Right cardiac atrium (tissue), 5 donors: ENCODE data around the gene GJB4. TPM values are rescaled to one million over a fixed set of nuclear protein-coding genes. Genes with fewer than 3 reads are reported as not detected.
A peak's percentile ranks its signal among the peaks of the same experiment; 100 is the strongest.
"Not testable (repeated sequence)": the region's sequence is repeated elsewhere in the genome, so short reads cannot be mapped to it uniquely, and the experiment has no call there.

Source experiments
- ATAC-seq, 2 donors: fragments of 200-7000 bp; cut with Tn5 transposase; one replicate each; pipeline versions ENCODE4 v1.8.0 to v1.9.1; 2020; ENCODE audit warnings: moderate library complexity in 2 of 2, mild to moderate bottlenecking in 1 of 2
- DNase-seq, 3 donors: peaks; one replicate each; pipeline ENCODE4 v3.0.0-alpha.2; 2020
- H3K27ac ChIP-seq: one replicate; pipeline ENCODE4 v1.5.1; 2013; ENCODE audit warnings: mild to moderate bottlenecking, low read length, control low read depth, moderate library complexity
- H3K27me3 ChIP-seq: one replicate; pipeline ENCODE4 v1.6.1; 2013; ENCODE audit not compliant: control insufficient read depth, insufficient read depth
- H3K4me1 ChIP-seq: one replicate; pipeline ENCODE4 v1.6.1; 2013; ENCODE audit warnings: low read length; ENCODE audit not compliant: control insufficient read depth, insufficient read depth
- H3K4me3 ChIP-seq: one replicate; pipeline ENCODE4 v1.5.1; 2013; ENCODE audit warnings: low read length, control low read depth
- H3K9me3 ChIP-seq: one replicate; pipeline ENCODE4 v1.6.1; 2013; ENCODE audit warnings: low read length; ENCODE audit not compliant: control insufficient read depth
- WGBS: extraction: QIAGEN DNeasy Blood & Tissue Kit; methylation state at CpG from one replicate; pipeline ENCODE4 v1.1.7; 2013; 5-methylcytosine and 5-hydroxymethylcytosine counted together
- intact Hi-C, 4 donors: fragments of 100-400 bp; cut with DNase I; formaldehyde crosslinking; loops; one replicate each; pipeline versions ENCODE4 v1.11.0 to v1.14.0; 2022 to 2023
- polyA plus RNA-seq: library from polyadenylated mRNA; stranded (reverse); fragments of 200-250 nt; gene quantifications from one replicate; pipeline ENCODE4 v1.2.3, GENCODE V29; 2013
- total RNA-seq, 4 donors: library from RNA; stranded (reverse); fragmentation: NEBNext Ultra II Directional; extraction: Animal tissue kit (Norgen Biotek cat#: 25700); gene quantifications; one replicate each; pipeline ENCODE4 v1.2.1, GENCODE V29; 2021
- donor health status: healthy with polysubstance abuse.
- donor health status: DM: no; HTN: yes; CAD: no.
- donor health status: DM: no; HTN: no; CAD: no.
- donor health status: DM: no; HTN: yes; CAD: no; lungs with severe emphysema.
- donor health status: DM: yes; HTN: yes; CAD: no.

Gene GJB4
- total and polyA plus RNA-seq, 5 donors = not detected

GRCh38 chr1:34732831-34733230 lies 26.7 kb upstream of the GJB4 start:
- ATAC-seq, H3K27ac ChIP-seq, intact Hi-C loops, H3K9me3 ChIP-seq, H3K27me3 ChIP-seq, H3K4me1 ChIP-seq, H3K4me3 ChIP-seq, DNase-seq: not testable (repeated sequence)
- 47% methylated on average over 7 of the region's 7 CpGs for WGBS

GRCh38 chr1:34736692-34737091 lies 22.8 kb upstream of the GJB4 start:
- Histone ChIP-seq H3K4me3 (no peak overlapping the region), H3K4me1 (no peaks in the 10 kb centered on the region), H3K27me3 (no peaks in the 10 kb centered on the region), H3K9me3 (no peaks in the 10 kb centered on the region), H3K27ac (no peak overlapping the region)
- DNase-seq = no peak
- WGBS = 72% methylated on average over 10 of the region's 10 CpGs
- intact Hi-C loops = no loop called here
- no peak for ATAC-seq

GRCh38 chr1:34737236-34737635 lies 22.3 kb upstream of the GJB4 start:
- H3K4me1 ChIP-seq, H3K9me3 ChIP-seq, DNase-seq, intact Hi-C loops, H3K27me3 ChIP-seq, H3K27ac ChIP-seq, ATAC-seq, H3K4me3 ChIP-seq: not testable (repeated sequence)
- 72% methylated on average over 12 of the region's 12 CpGs for WGBS

GRCh38 chr1:34739613-34740012 lies 19.9 kb upstream of the GJB4 start:
- H3K27ac ChIP-seq = no peak overlapping the region
- WGBS = 52% methylated on average over 3 of the region's 3 CpGs
- DNase-seq = no peak

GRCh38 chr1:34740161-34740868 lies 19.2 kb upstream of the GJB4 start:
- ATAC-seq (no peak), DNase-seq (no peak)
- Histone ChIP-seq H3K9me3 (no peaks in the 10 kb centered on the region), H3K4me1 (no peaks in the 10 kb centered on the region), H3K27me3 (no peaks in the 10 kb centered on the region), H3K4me3 (no peak overlapping the region), H3K27ac (no peak overlapping the region)
- WGBS = 37% methylated on average over 18 of the region's 18 CpGs
- intact Hi-C loops = loop anchor here in 2 of 4 donors (5.0 to 10.0 kb wide), 4 partner anchors 286 to 1106 kb away; no protein-coding TSS in a partner anchor

More at GRCh38 chr1:34739613-34740012, 19.9 kb upstream of the GJB4 start:
- Histone ChIP-seq H3K4me3 (no peak overlapping the region), H3K4me1 (no peaks in the 10 kb centered on the region), H3K9me3 (no peaks in the 10 kb centered on the region), H3K27me3 (no peaks in the 10 kb centered on the region)
- intact Hi-C loops = loop anchor here in 2 of 4 donors (5.0 to 10.0 kb wide), 4 partner anchors 285 to 1105 kb away; no protein-coding TSS in a partner anchor
- no peak for ATAC-seq

GRCh38 chr1:34742667-34743270 lies 16.8 kb upstream of the GJB4 start:
- DNase-seq (peak; percentile 75 to 91 (median 91)), ATAC-seq (peak; percentile 85 to 90)
- Histone ChIP-seq H3K27ac (no peak overlapping the region), H3K27me3 (no peaks in the 10 kb centered on the region), H3K4me1 (no peaks in the 10 kb centered on the region), H3K9me3 (no peaks in the 10 kb centered on the region), H3K4me3 (no peak overlapping the region)
- intact Hi-C loops = loop anchor here in 2 of 4 donors (5.0 to 10.0 kb wide), 4 partner anchors 288 to 1108 kb away; no protein-coding TSS in a partner anchor
- 11% methylated on average over 16 of the region's 16 CpGs for WGBS

GRCh38 chr1:34743775-34744174 lies 15.8 kb upstream of the GJB4 start:
- ATAC-seq = no peak
- 71% methylated on average over 6 of the region's 6 CpGs for WGBS

GRCh38 chr1:34744851-34745250 lies 14.7 kb upstream of the GJB4 start:
- ATAC-seq (no peak), DNase-seq (no peak)
- WGBS = 79% methylated on average over 3 of the region's 3 CpGs
- Histone ChIP-seq H3K4me3 (no peak overlapping the region), H3K4me1 (no peaks in the 10 kb centered on the region), H3K9me3 (no peaks in the 10 kb centered on the region), H3K27ac (no peak overlapping the region), H3K27me3 (no peaks in the 10 kb centered on the region)
- intact Hi-C loops = loop anchor here in 2 of 4 donors (5.0 to 10.0 kb wide), 4 partner anchors 290 to 1110 kb away; no protein-coding TSS in a partner anchor

More at GRCh38 chr1:34743775-34744174, 15.8 kb upstream of the GJB4 start:
- DNase-seq = no peak
- no peaks in the 10 kb centered on the region for H3K4me1 ChIP-seq
- H3K4me3 ChIP-seq = no peak overlapping the region
- H3K27ac ChIP-seq = no peak overlapping the region
- H3K9me3 ChIP-seq = no peaks in the 10 kb centered on the region
- intact Hi-C loops = loop anchor here in 2 of 4 donors (5.0 to 10.0 kb wide), 4 partner anchors 289 to 1109 kb away; no protein-coding TSS in a partner anchor
- H3K27me3 ChIP-seq = no peaks in the 10 kb centered on the region

- no peak for ATAC-seq
- Histone ChIP-seq H3K4me3 (no peak overlapping the region), H3K4me1 (peaks cover 2% of the 10 kb centered on the region), H3K27ac (no peak overlapping the region), H3K27me3 (no peaks in the 10 kb centered on the region), H3K9me3 (no peaks in the 10 kb centered on the region)
- WGBS = 77% methylated on average over 5 of the region's 5 CpGs
- intact Hi-C loops = loop anchor here in 2 of 4 donors (10.0 kb wide), 3 partner anchors 291 to 1111 kb away; no protein-coding TSS in a partner anchor
- no peak for DNase-seq
These were observed 13.9 kb upstream of the GJB4 start for GRCh38 chr1:34745666-34746065.

- 84% methylated on average over 4 of the region's 4 CpGs for WGBS
These were observed 13.4 kb upstream of the GJB4 start for GRCh38 chr1:34746101-34746500.

More at GRCh38 chr1:34746101-34746500, 13.4 kb upstream of the GJB4 start:
- H3K4me3 ChIP-seq = no peak overlapping the region
- H3K4me1 ChIP-seq = peaks cover 2% of the 10 kb centered on the region
- H3K27me3 ChIP-seq = no peaks in the 10 kb centered on the region
- DNase-seq (no peak), ATAC-seq (no peak)
- H3K27ac ChIP-seq = no peak overlapping the region
- intact Hi-C loops = loop anchor here in 2 of 4 donors (10.0 kb wide), 3 partner anchors 291 to 1111 kb away; no protein-coding TSS in a partner anchor
- H3K9me3 ChIP-seq = no peaks in the 10 kb centered on the region
